ENCODE data around the gene COL11A1. TPM values are rescaled to one million over a fixed set of nuclear protein-coding genes. Genes with fewer than 3 reads are reported as not detected.

COL11A1 gene
- total RNA-seq, 4 donors from 2014 or later, result 0.26 to 0.53 TPM; not detected in 2

GRCh38 chr1:102858695-102859094 lies 249.6 kb downstream of the COL11A1 start:
- Histone ChIP-seq H3K27ac (no peak overlapping the region), H3K9me3 (no peaks in the 10 kb centered on the region), H3K27me3 (no peaks in the 10 kb centered on the region), H3K36me3 (no peaks in the 10 kb centered on the region), H3K4me1 (no peaks in the 10 kb centered on the region), H3K4me3 (no peak overlapping the region)
- intact Hi-C loops (cut with DNase I; ENCODE audit: low total_unique reads), result no loop called here
- in situ Hi-C loops (cut with MboI; ENCODE audit: low sequenced_read_pairs in 4 of 4), result no loop called here
- no peak for TF ChIP-seq CTCF (IDR thresholded peaks at IDR 0.05 in 4 of 5, conservative IDR thresholded peaks at IDR 0.05 in 1 of 5)
- no peak for TF ChIP-seq POLR2A (IDR thresholded peaks at IDR 0.05)
- DNase-seq (no peak), ATAC-seq (no peak)

DNA sequence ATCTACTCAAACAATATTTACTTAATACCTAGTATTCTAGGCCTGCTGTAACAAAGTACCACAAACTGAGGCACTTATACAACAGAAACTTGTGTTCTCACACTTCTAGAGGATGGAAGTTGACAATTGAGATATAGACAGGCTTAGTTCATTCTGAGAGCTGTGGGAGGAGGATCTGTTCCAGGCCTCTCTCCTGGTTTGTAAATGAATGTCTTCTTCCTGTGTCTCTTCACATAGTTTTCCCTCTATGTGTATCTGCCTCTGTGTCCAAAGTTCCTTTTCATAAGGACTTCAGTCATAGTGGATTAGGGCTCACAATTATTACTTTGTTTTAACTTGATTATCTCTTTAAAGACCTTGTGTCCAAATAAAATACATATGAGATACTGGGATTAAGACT lies 251.1 kb downstream of the COL11A1 start:
- Histone ChIP-seq H3K4me3 (no peak overlapping the region), H3K9me3 (no peaks in the 10 kb centered on the region), H3K36me3 (no peaks in the 10 kb centered on the region), H3K4me1 (no peaks in the 10 kb centered on the region), H3K27ac (no peak overlapping the region), H3K27me3 (no peaks in the 10 kb centered on the region)
- in situ Hi-C loops (cut with MboI; ENCODE audit: low sequenced_read_pairs in 4 of 4) (no loop called here), intact Hi-C loops (cut with DNase I; ENCODE audit: low total_unique reads) (no loop called here)
- no peak for ATAC-seq
- no peak for TF ChIP-seq POLR2A (IDR thresholded peaks at IDR 0.05)
- no peak for TF ChIP-seq CTCF (IDR thresholded peaks at IDR 0.05 in 4 of 5, conservative IDR thresholded peaks at IDR 0.05 in 1 of 5)
- no peak for DNase-seq

DNA sequence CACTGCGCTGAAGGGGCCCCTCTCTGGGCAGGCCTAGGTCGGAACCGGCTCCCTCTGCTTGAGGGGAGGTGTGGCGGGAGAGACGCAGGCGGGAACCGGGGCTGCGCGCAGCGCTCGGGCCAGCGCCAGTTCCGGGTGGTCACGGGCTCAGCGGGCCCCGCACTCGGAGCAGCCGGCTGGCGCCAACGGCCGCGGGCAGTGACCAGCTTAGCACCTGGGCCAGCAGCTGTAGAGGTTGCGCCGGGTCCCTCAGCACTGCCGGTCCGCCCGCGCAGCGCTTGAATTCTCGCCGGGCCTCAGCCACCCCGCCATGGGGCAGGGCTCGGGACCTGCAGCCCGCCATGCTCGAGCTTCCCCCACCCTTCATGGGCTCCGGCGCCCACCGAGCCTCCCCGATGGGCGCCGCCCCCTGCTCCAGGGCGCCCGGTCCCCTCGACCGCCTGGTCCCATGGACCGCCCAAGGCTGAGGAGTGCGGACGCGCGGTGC lies 254.6 kb downstream of the COL11A1 start:
- no peaks in the 10 kb centered on the region for H3K9me3 ChIP-seq
- ATAC-seq (no peak), DNase-seq (no peak)
- H3K27me3 ChIP-seq, result no peaks in the 10 kb centered on the region
- in situ Hi-C loops (cut with MboI; ENCODE audit: low sequenced_read_pairs in 4 of 4) (no loop called here), intact Hi-C loops (cut with DNase I; ENCODE audit: low total_unique reads) (no loop called here)
- H3K4me3 ChIP-seq, result no peak overlapping the region
- no peaks in the 10 kb centered on the region for H3K4me1 ChIP-seq
- H3K36me3 ChIP-seq, result no peaks in the 10 kb centered on the region
- H3K27ac ChIP-seq, result no peak overlapping the region
- TF ChIP-seq POLR2A (IDR thresholded peaks at IDR 0.05) (no peak), CTCF (IDR thresholded peaks at IDR 0.05 in 4 of 5, conservative IDR thresholded peaks at IDR 0.05 in 1 of 5) (no peak)

GRCh38 chr1:102853136-102853535 lies 255.2 kb downstream of the COL11A1 start:
- no peaks in the 10 kb centered on the region for H3K4me1 ChIP-seq
- no peak for DNase-seq
- in situ Hi-C loops (cut with MboI; ENCODE audit: low sequenced_read_pairs in 4 of 4) (no loop called here), intact Hi-C loops (cut with DNase I; ENCODE audit: low total_unique reads) (no loop called here)
- no peaks in the 10 kb centered on the region for H3K36me3 ChIP-seq
- TF ChIP-seq POLR2A (IDR thresholded peaks at IDR 0.05) (no peak), CTCF (IDR thresholded peaks at IDR 0.05 in 4 of 5, conservative IDR thresholded peaks at IDR 0.05 in 1 of 5) (no peak)
- H3K27ac ChIP-seq, result no peak overlapping the region
- H3K9me3 ChIP-seq, result no peaks in the 10 kb centered on the region
- no peaks in the 10 kb centered on the region for H3K27me3 ChIP-seq
- no peak overlapping the region for H3K4me3 ChIP-seq
- ATAC-seq, result no peak

- Histone ChIP-seq H3K27ac (no peak overlapping the region), H3K4me3 (no peak overlapping the region), H3K4me1 (no peaks in the 10 kb centered on the region), H3K9me3 (no peaks in the 10 kb centered on the region), H3K27me3 (no peaks in the 10 kb centered on the region), H3K36me3 (no peaks in the 10 kb centered on the region)
- TF ChIP-seq POLR2A (IDR thresholded peaks at IDR 0.05) (no peak), CTCF (IDR thresholded peaks at IDR 0.05 in 4 of 5, conservative IDR thresholded peaks at IDR 0.05 in 1 of 5) (no peak)
- intact Hi-C loops (cut with DNase I; ENCODE audit: low total_unique reads), result no loop called here
- DNase-seq (no peak), ATAC-seq (no peak)
- in situ Hi-C loops (cut with MboI; ENCODE audit: low sequenced_read_pairs in 4 of 4), result no loop called here
Observed at GRCh38 chr1:102852613-102853012, 255.7 kb downstream of the COL11A1 start.

Data from gastrocnemius medialis (tissue), 4 donors.